SK-N-SH (cell line): ENCODE measurements around the gene IQGAP2. TPM values are rescaled to one million over a fixed set of nuclear protein-coding genes. Genes with fewer than 3 reads are reported as not detected.
A peak's percentile ranks its signal among the peaks of the same experiment; 100 is the strongest.

Experiments used
- CTCF ChIA-PET: fragments of 300-600, 350-600 bp; formaldehyde crosslinking; extraction: SDS; loops from one replicate; lab custom pipeline; 2021; lab: Yijun Ruan, JAX
- POLR2A ChIA-PET: fragments of 350-600 bp; sonication (Branson Sonifier 250); formaldehyde crosslinking; extraction: SDS; loops from one replicate; lab custom pipeline; 2020; ENCODE audit warnings: antibody characterized with exemption, inconsistent platforms; lab: Yijun Ruan, JAX
- DNase-seq: peaks from one replicate; pipeline ENCODE4 v3.0.0; 2012
- H2AFZ ChIP-seq: fragments of 200-600 bp; sonication (generic); 2 replicates; pipeline ENCODE4 v1.8.1; 2016; ENCODE audit warnings: antibody characterized with exemption, mild to moderate bottlenecking, low read depth
- H3F3A ChIP-seq: fragments of 200-600 bp; sonication (generic); replicated peaks from 2 replicates; pipeline ENCODE3; 2016; ENCODE audit warnings: antibody characterized with exemption, mild to moderate bottlenecking; ENCODE audit not compliant: insufficient read depth
- H3K27ac ChIP-seq, 2 experiments: fragments of 200-500 bp in 1 of 2; fragments of 200-600 bp in 1 of 2; sonication (Bioruptor generic) in 1 of 2; sonication (generic), shearing (Covaris generic) in 1 of 2; 2 replicates each; pipeline versions ENCODE4 v1.5.1 to v1.6.1; 2014 to 2016; ENCODE audit warnings: low read depth in 2 of 2, inconsistent platforms in 1 of 2, low read length in 1 of 2, mild to moderate bottlenecking in 1 of 2, mixed read lengths in 1 of 2
- H3K27me3 ChIP-seq: fragments of 200-600 bp; sonication (generic), shearing (Covaris generic); 2 replicates; pipeline ENCODE4 v1.6.1; 2016; ENCODE audit warnings: mixed run types; ENCODE audit not compliant: insufficient read depth
- H3K36me3 ChIP-seq, 2 experiments: fragments of 200-500 bp in 1 of 2; fragments of 200-600 bp in 1 of 2; sonication (Bioruptor generic) in 1 of 2; sonication (generic) in 1 of 2; replicated peaks in 1 of 2; 2 replicates each; pipeline versions ENCODE3 to v1.5.1; 2014 to 2016; ENCODE audit warnings: low read length in 1 of 2, mild to moderate bottlenecking in 1 of 2; ENCODE audit not compliant: insufficient read depth in 2 of 2, control insufficient read depth in 1 of 2
- H3K4me1 ChIP-seq, 2 experiments: fragments of 200-500 bp in 1 of 2; fragments of 200-600 bp in 1 of 2; sonication (Bioruptor generic) in 1 of 2; sonication (generic), shearing (Covaris generic) in 1 of 2; 2 replicates each; pipeline versions ENCODE4 v1.5.1 to v1.6.1; 2014 to 2016; ENCODE audit warnings: low read depth in 1 of 2, low read length in 1 of 2, mixed run types in 1 of 2; ENCODE audit not compliant: insufficient read depth in 2 of 2, control insufficient read depth in 1 of 2
- H3K4me2 ChIP-seq: fragments of 200-600 bp; sonication (generic), shearing (Covaris generic); 2 replicates; pipeline ENCODE4 v1.6.1; 2017; ENCODE audit warnings: mixed run types
- H3K4me3 ChIP-seq, 2 experiments: fragments of 200-500 bp in 1 of 2; fragments of 200-600 bp in 1 of 2; sonication (Bioruptor generic) in 1 of 2; sonication (generic), shearing (Covaris generic) in 1 of 2; 2 replicates each; pipeline versions ENCODE4 v1.5.1 to v1.8.1; 2014 to 2016; ENCODE audit warnings: low read depth in 2 of 2, inconsistent platforms in 1 of 2, low read length in 1 of 2, mild to moderate bottlenecking in 1 of 2, mixed read lengths in 1 of 2, moderate library complexity in 1 of 2
- H3K79me2 ChIP-seq: fragments of 200-600 bp; sonication (generic); 2 replicates; pipeline ENCODE4 v1.8.1; 2017; ENCODE audit warnings: mild to moderate bottlenecking; ENCODE audit not compliant: insufficient read depth
- H3K9ac ChIP-seq: fragments of 200-600 bp; sonication (generic); 2 replicates; pipeline ENCODE4 v1.6.1; 2017; ENCODE audit warnings: mixed run types
- H3K9me2 ChIP-seq: fragments of 200-600 bp; sonication (generic); 2 replicates; pipeline ENCODE4 v1.6.1; 2017; ENCODE audit warnings: mixed run types
- H3K9me3 ChIP-seq: fragments of 200-600 bp; sonication (generic); 2 replicates; pipeline ENCODE4 v1.6.1; 2017; ENCODE audit warnings: mixed run types, mild to moderate bottlenecking, moderate library complexity
- H4K20me1 ChIP-seq: fragments of 200-600 bp; sonication (generic); 2 replicates; pipeline ENCODE4 v1.6.1; 2017; ENCODE audit warnings: mild to moderate bottlenecking, mixed run types; ENCODE audit not compliant: insufficient read depth
- ELF1 ChIP-seq: IDR thresholded peaks from 2 replicates; pipeline ENCODE4 v1.4.0; 2012
- FOSL2 ChIP-seq: IDR thresholded peaks from 2 replicates; pipeline ENCODE4 v1.4.0; 2012; ENCODE audit warnings: low read depth, mild to moderate bottlenecking, moderate library complexity, borderline replicate concordance
- GABPA ChIP-seq: IDR thresholded peaks from 2 replicates; pipeline ENCODE4 v1.4.0; 2012; ENCODE audit warnings: low read depth, mild to moderate bottlenecking
- GATA2 ChIP-seq: sonication (generic); formaldehyde crosslinking; IDR thresholded peaks from 2 replicates; pipeline ENCODE4 v1.5.0; 2020; ENCODE audit warnings: mild to moderate bottlenecking, missing genetic modification reagents
- JUND ChIP-seq: IDR thresholded peaks from 2 replicates; pipeline ENCODE4 v1.4.0; 2012
- MAX ChIP-seq: IDR thresholded peaks from 2 replicates; pipeline ENCODE4 v1.4.0; 2012; ENCODE audit warnings: low read depth
- MXI1 ChIP-seq: IDR thresholded peaks from 2 replicates; pipeline ENCODE4 v1.6.1; 2012; ENCODE audit warnings: mild to moderate bottlenecking, low read depth, low read length, improper control_type of control experiment
- NFIC ChIP-seq: IDR thresholded peaks from 2 replicates; pipeline ENCODE4 v1.4.0; 2012; ENCODE audit warnings: borderline replicate concordance
- NRF1 ChIP-seq: IDR thresholded peaks from 2 replicates; pipeline ENCODE4 v1.6.1; 2012; ENCODE audit warnings: low read depth, mild to moderate bottlenecking, low read length
- POLR2AphosphoS5 ChIP-seq: IDR thresholded peaks from 2 replicates; pipeline ENCODE4 v1.6.1; 2012; ENCODE audit warnings: low read depth, low read length
- RCOR1 ChIP-seq: fragments of 150-350 bp; IDR thresholded peaks from 2 replicates; pipeline ENCODE4 v1.6.1; 2017; ENCODE audit warnings: antibody characterized with exemption, low read length
- REST ChIP-seq: IDR thresholded peaks from 2 replicates; pipeline ENCODE4 v1.6.1; 2012; ENCODE audit warnings: mild to moderate bottlenecking, low read depth, low read length, moderate library complexity
- SIN3A ChIP-seq: IDR thresholded peaks from 2 replicates; pipeline ENCODE4 v1.6.1; 2012; ENCODE audit warnings: low read depth, mild to moderate bottlenecking, low read length, moderate library complexity, borderline replicate concordance
- TAF1 ChIP-seq: IDR thresholded peaks from 2 replicates; pipeline ENCODE4 v1.6.1; 2012; ENCODE audit warnings: low read depth, mild to moderate bottlenecking, low read length, moderate library complexity, borderline replicate concordance
- TCF12 ChIP-seq: IDR thresholded peaks from 2 replicates; pipeline ENCODE4 v1.4.0; 2012
- YY1 ChIP-seq: IDR thresholded peaks from 2 replicates; pipeline ENCODE4 v1.4.0; 2012; ENCODE audit warnings: low read depth, mild to moderate bottlenecking
- WGBS: methylation state at CpG from one replicate; pipeline ENCODE4 v1.1.6; 2017; ENCODE audit warnings: low lambda C conversion rate; 5-methylcytosine and 5-hydroxymethylcytosine counted together
- polyA plus RNA-seq, 3 experiments: library from polyadenylated mRNA; depleted of rRNA; stranded (reverse); fragments of >200 nt; gene quantifications; 2 replicates each; pipeline ENCODE4 v1.2.3, GENCODE V29; 2012

IQGAP2 gene
- polyA plus RNA-seq, 1 of the 3 experiments (the other 2 are of a cell fraction): 2.1 TPM

- POLR2A ChIA-PET: no interaction called here
- Histone ChIP-seq H3K79me2 (no peaks in the 10 kb centered on the region), H3K9ac (no peak overlapping the region), H3K36me3 (no peaks in the 10 kb centered on the region), H3K27me3 (no peaks in the 10 kb centered on the region), H3K4me2 (no peak overlapping the region), H3K9me3 (no peaks in the 10 kb centered on the region)
- CTCF ChIA-PET: interaction anchor here (1.8 kb wide), 1 partner anchor 98 kb away, joined by 5 read pairs; the partner anchor contains the start of gene IQGAP2
- WGBS: 78% methylated on average over 5 of the region's 5 CpGs
- TF ChIP-seq SIN3A (no peak), GATA2 (CRISPR knock-in tag) (no peak), YY1 (no peak), FOSL2 (peak; percentile 57; the same call in 1 of the 2 replicates), REST (0 out of 2 replicates have a peak, but pooled peaks have one; percentile 28), TAF1 (no peak), ELF1 (no peak), MXI1 (no peak), GABPA (no peak), TCF12 (peak; percentile 32; the same call in 1 of the 2 replicates), MAX (no peak), RCOR1 (no peak), POLR2AphosphoS5 (no peak), NFIC (peak; percentile 37; the same call in 1 of the 2 replicates), NRF1 (no peak), JUND (peak; percentile 45; the same call in 1 of the 2 replicates)
- TF ChIP-seq, all 33 proteins: peak for 5
- H3K9me2 ChIP-seq: no peaks in the 10 kb centered on the region
- no peak overlapping the region for H2AFZ ChIP-seq
- no peak overlapping the region for H3K4me3 ChIP-seq
- no peak for DNase-seq
- H3F3A ChIP-seq: peaks cover 3% of the 10 kb centered on the region
- H4K20me1 ChIP-seq: no peaks in the 10 kb centered on the region
- H3K27ac ChIP-seq: peak overlapping the region in 1 of 2 experiments; percentile 31; a peak in 1 of 4 replicates
- no peaks in the 10 kb centered on the region; a peak in 1 of 4 replicates for H3K4me1 ChIP-seq
These were observed 97.7 kb downstream of the IQGAP2 start for GRCh38 chr5:76500633-76501393.
